ENCODE measurements around the gene KRT37. TPM values are rescaled to one million over a fixed set of nuclear protein-coding genes. Genes with fewer than 3 reads are reported as not detected.
"Not testable (repeated sequence)": the region's sequence is repeated elsewhere in the genome, so short reads cannot be mapped to it uniquely, and the experiment has no call there.

The KRT37 gene
- polyA plus RNA-seq, 1 donor from 2014 or later: not detected

GRCh38 chr17:41404024-41404671 is 20.2 kb downstream of the KRT37 start:
- Mint-ChIP-seq H3K27me3 (peaks cover 11% of the 10 kb centered on the region), H3K27ac (no peak overlapping the region), H3K4me1 (no peaks in the 10 kb centered on the region), H3K4me3 (no peak overlapping the region), H3K9me3 (no peaks in the 10 kb centered on the region), H3K36me3 (peaks cover 2% of the 10 kb centered on the region)

GRCh38 chr17:41403404-41404023 is 20.9 kb downstream of the KRT37 start:
- Mint-ChIP-seq H3K27ac (no peak overlapping the region), H3K4me1 (no peaks in the 10 kb centered on the region)

DNA sequence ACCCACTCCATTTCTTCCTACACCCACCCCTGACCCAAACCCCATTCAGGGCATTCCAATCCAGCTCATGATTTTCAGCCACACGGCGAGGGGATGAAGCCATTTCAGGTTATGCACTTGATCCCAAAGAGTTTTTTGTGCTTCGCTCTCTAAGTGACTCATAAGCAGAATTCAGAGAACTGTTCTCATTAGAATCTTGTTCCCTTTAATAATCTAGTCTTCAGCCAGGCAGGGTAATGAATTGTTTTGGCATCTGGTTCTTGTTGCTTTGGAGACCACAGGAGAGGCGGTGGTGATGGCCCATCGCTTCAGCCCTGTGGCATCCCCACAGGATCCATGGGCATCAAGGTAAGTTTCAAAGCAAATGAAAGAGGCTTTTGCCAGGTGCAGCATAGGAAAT is 22.2 kb downstream of the KRT37 start:
- Mint-ChIP-seq H3K36me3 (peaks cover 2% of the 10 kb centered on the region), H3K4me3 (peak overlapping the region in 1 of 4 donors; percentile 10), H3K4me1 (no peaks in the 10 kb centered on the region), H3K9me3 (no peaks in the 10 kb centered on the region), H3K27ac (no peak overlapping the region), H3K27me3 (peaks cover 4% of the 10 kb centered on the region)

More at GRCh38 chr17:41403404-41404023, 20.9 kb downstream of the KRT37 start:
- H3K4me3 Mint-ChIP-seq: no peak overlapping the region
- no peaks in the 10 kb centered on the region for H3K9me3 Mint-ChIP-seq
- H3K36me3 Mint-ChIP-seq: peaks cover 2% of the 10 kb centered on the region
- H3K27me3 Mint-ChIP-seq: peaks cover 9% of the 10 kb centered on the region

DNA sequence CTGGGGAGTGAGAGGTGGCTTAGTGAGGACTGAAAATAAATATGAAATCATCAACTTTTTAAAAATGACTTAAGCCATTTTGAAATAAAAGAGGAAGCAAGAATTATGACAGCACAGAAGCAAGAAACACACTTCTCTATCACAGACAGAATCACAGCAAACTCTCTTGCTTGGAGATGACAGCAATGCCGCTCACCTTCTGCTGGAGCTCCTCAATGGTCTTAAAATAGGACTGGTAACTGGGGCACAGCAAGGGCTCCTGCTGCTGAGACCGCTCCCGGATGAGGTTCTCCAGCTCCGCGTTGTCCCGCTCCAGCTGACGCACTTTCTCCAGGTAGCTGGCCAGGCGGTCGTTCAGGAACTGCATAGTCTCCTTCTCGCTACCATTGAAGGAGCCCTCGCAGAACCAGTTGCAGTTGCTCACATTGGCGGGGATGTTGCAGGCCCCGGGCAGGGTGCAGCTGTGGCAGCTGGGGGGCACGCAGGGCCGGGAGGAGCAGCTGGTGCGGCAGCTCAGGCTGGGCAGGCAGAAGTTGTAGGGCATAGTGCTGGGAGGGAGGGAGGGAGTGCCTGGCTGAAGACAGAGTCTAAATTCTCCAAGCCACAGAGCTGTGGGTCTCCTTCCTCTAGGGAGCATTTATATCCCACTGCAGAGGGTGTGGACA is 27.3 kb downstream of the KRT37 start, which contains the start of gene KRT31:
KRT31 (minus strand) TSS at position 613 of the 665 bp plus-strand sequence; CDS start at position 544, 69 bp downstream.
- no peaks in the 10 kb centered on the region for H3K9me3 Mint-ChIP-seq
- no peaks in the 10 kb centered on the region for H3K4me1 Mint-ChIP-seq
- H3K27ac Mint-ChIP-seq: no peak within 1 kb of the TSS
- no peaks in the 10 kb centered on the region for H3K36me3 Mint-ChIP-seq
- peaks cover 6% of the 10 kb centered on the region for H3K27me3 Mint-ChIP-seq
- no peak within 1 kb of the TSS for H3K4me3 Mint-ChIP-seq

GRCh38 chr17:41396340-41396739 is 28.0 kb downstream of the KRT37 start:
- peaks cover 8% of the 10 kb centered on the region for H3K27me3 Mint-ChIP-seq
- H3K36me3 Mint-ChIP-seq: no peaks in the 10 kb centered on the region
- H3K4me3 Mint-ChIP-seq: no peak overlapping the region
- no peaks in the 10 kb centered on the region for H3K4me1 Mint-ChIP-seq
- no peaks in the 10 kb centered on the region for H3K9me3 Mint-ChIP-seq
- no peak overlapping the region for H3K27ac Mint-ChIP-seq

DNA sequence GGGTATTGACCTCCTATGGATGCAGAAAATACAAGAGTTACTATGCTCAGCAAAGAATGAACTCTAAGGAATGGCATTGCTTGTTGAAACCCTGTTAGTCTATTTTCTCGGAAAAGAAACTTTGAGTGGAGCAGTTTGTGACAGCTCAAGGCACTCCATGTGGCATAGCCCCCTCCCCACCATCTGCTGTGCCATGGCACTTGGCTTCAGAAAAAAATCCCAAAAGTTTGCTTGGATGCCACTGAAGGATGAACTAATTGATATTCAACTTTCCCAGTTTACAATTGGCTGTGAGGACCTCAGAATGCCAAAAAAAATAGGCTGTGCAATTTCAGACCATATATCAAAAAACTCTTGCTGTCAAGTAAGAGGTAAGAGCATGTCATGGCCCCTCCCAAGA is 28.8 kb downstream of the KRT37 start:
- Mint-ChIP-seq H3K36me3 (no peaks in the 10 kb centered on the region), H3K4me1 (no peaks in the 10 kb centered on the region), H3K27ac (no peak overlapping the region), H3K27me3 (peaks cover 11% of the 10 kb centered on the region), H3K4me3 (no peak overlapping the region), H3K9me3 (no peaks in the 10 kb centered on the region)

DNA sequence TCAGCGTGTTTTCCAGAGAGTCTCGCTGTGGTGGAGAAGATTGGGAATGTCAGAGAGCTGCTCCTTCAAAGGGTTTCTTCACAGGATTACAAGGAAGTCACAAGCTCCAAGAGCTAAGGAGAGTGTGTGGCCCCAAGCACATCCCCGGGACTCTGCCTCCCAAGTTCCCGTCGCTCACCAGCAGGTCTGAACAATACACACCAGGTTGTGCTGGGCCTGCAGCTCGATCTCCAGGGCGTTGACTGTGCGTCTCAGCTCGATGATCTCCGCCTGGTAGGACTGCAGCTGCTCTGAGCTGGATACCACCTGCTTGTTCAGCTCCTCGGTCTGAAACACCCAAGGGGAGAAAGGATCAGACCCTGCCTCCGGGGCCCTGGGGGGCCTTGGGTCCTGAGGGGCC is 29.3 kb downstream of the KRT37 start:
- H3K27ac Mint-ChIP-seq, H3K4me1 Mint-ChIP-seq, H3K36me3 Mint-ChIP-seq, H3K9me3 Mint-ChIP-seq, H3K4me3 Mint-ChIP-seq: not testable (repeated sequence)
- peaks cover 14% of the 10 kb centered on the region for H3K27me3 Mint-ChIP-seq

DNA sequence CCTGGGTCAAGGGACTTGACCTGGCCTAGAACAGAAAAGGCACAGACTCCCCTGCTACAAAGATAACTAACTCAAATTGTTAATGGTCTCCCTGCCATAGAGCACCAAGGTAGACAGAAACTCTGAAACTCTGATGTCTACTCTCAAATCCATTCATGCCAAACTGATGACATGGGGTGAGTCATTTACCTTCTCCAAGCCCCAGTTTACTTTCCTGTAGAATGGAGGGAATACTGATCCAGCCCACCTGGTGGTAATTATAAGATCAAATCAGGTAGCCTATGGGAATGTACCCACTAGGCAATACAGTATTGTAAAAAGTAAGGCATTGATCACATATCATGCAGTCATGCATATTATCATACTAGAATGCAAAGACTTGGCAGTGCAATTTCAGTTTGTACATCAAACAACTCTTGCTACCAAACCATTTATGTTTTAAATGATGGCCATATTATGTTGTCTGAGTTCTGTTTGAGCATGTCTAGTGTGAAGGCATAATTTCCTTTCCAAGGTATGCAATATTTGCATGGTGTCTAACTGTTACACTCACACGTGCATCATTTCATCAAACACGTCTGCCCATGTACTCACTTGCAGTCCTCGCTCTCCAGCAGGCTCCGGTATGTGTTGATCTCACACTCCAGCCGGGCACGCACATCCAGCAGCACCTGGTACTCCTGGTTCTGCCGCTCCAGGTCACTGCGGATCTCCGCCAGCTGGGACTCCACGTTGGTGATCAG is 30.0 kb downstream of the KRT37 start:
- H3K27me3 Mint-ChIP-seq: peaks cover 14% of the 10 kb centered on the region
- H3K27ac Mint-ChIP-seq: no peak overlapping the region

DNA sequence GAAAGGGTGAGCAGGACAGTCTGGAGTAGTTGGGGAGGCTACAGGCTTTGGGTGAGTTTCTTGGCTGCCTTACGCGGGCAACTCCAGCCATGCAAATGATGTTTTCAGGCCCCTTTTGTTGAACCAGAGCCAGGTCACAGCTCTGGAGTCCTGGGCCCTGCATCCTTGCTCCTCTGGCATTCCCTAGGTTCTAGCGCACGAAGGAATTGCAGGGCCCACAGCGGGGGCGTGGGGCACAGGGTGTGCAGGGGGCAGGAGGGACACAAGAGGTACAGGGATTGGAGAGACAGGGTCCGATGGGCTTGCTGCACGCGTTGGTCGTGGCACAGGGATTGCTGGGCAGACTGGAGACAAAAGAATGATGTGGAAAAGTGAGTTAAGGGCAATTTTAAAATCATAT is 30.6 kb downstream of the KRT37 start:
- no peaks in the 10 kb centered on the region for H3K9me3 Mint-ChIP-seq
- H3K4me3 Mint-ChIP-seq: no peak overlapping the region
- H3K27me3 Mint-ChIP-seq: peaks cover 14% of the 10 kb centered on the region
- H3K36me3 Mint-ChIP-seq: peaks cover 3% of the 10 kb centered on the region
- H3K27ac Mint-ChIP-seq: no peak overlapping the region
- no peaks in the 10 kb centered on the region for H3K4me1 Mint-ChIP-seq

More for the DNA sequence above, 30.0 kb downstream of the KRT37 start:
- Mint-ChIP-seq H3K36me3 (peaks cover 3% of the 10 kb centered on the region), H3K9me3 (no peaks in the 10 kb centered on the region), H3K4me1 (no peaks in the 10 kb centered on the region), H3K4me3 (no peak overlapping the region)

GRCh38 chr17:41393294-41393693 is 31.1 kb downstream of the KRT37 start:
- no peak overlapping the region for H3K27ac Mint-ChIP-seq
- no peak overlapping the region for H3K4me3 Mint-ChIP-seq
- peaks cover 0 to 2% (median under 1%) of the 10 kb centered on the region in 3 donors for H3K9me3 Mint-ChIP-seq
- H3K4me1 Mint-ChIP-seq: no peaks in the 10 kb centered on the region
- H3K27me3 Mint-ChIP-seq: peaks cover 14% of the 10 kb centered on the region
- peaks cover 3% of the 10 kb centered on the region for H3K36me3 Mint-ChIP-seq

DNA sequence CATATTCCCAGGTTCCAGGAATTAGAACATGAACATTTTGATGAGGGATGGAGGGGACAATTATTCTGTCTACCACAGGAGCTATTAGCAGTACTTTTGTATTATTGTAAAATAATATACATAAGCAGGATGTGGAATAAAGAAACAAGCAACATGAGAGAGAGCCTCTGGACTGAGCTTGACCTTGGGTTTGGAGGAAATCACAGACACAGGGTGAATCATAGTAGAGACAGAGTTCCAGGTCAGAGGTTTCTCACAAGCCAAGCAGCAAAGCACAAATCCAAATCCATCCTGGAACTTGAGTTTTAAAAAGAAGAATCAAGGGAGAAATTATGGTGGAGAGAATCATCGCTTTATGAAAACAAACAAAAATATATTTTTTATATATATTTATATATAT is 32.1 kb downstream of the KRT37 start:
- Mint-ChIP-seq H3K4me3 (no peak overlapping the region), H3K27ac (no peak overlapping the region), H3K36me3 (peaks cover 3% of the 10 kb centered on the region), H3K4me1 (no peaks in the 10 kb centered on the region), H3K9me3 (peaks cover 2 to 6% (median 2%) of the 10 kb centered on the region in 3 donors), H3K27me3 (peaks cover 15% of the 10 kb centered on the region)

GRCh38 chr17:41391535-41391934 is 32.9 kb downstream of the KRT37 start:
- Mint-ChIP-seq H3K4me1 (no peaks in the 10 kb centered on the region), H3K27ac (no peak overlapping the region), H3K4me3 (no peak overlapping the region), H3K27me3 (peaks cover 15% of the 10 kb centered on the region), H3K36me3 (peaks cover 3% of the 10 kb centered on the region), H3K9me3 (peaks cover 4 to 10% (median 7%) of the 10 kb centered on the region in 3 donors)

- H3K4me1 Mint-ChIP-seq: no peaks in the 10 kb centered on the region
- H3K27ac Mint-ChIP-seq: peak overlapping the region in 1 of 3 donors; percentile 3
- H3K27me3 Mint-ChIP-seq: peaks cover 13% of the 10 kb centered on the region
- no peak overlapping the region for H3K4me3 Mint-ChIP-seq
- peaks cover 6 to 14% (median 10%) of the 10 kb centered on the region in 3 donors for H3K9me3 Mint-ChIP-seq
- peaks cover 3% of the 10 kb centered on the region for H3K36me3 Mint-ChIP-seq
These were observed 33.9 kb downstream of the KRT37 start for GRCh38 chr17:41390411-41390938.

DNA sequence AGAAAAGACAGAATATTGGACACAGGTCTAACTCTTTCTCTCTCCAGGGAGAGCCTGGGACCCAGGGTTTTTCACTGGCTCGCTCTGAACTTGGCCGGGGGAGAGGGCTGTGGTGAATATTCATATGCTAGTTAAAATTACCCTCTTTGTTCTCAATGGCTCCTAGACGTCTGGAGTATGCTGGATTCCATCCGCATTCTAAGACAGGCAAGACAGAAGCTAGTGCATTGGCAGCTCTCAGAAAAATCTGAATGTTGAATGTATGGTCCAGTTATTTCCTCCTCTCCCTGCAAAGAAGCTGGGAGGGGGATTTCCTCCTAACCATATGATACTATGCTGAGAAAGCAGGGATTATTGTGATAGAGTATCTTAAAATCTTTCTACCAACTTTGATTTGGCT is 36.7 kb downstream of the KRT37 start:
- Mint-ChIP-seq H3K27me3 (peaks cover 14% of the 10 kb centered on the region), H3K9me3 (peaks cover 6 to 20% (median 10%) of the 10 kb centered on the region in 3 donors), H3K27ac (no peak overlapping the region), H3K4me3 (no peak overlapping the region), H3K4me1 (no peaks in the 10 kb centered on the region), H3K36me3 (peaks cover 4% of the 10 kb centered on the region)

DNA sequence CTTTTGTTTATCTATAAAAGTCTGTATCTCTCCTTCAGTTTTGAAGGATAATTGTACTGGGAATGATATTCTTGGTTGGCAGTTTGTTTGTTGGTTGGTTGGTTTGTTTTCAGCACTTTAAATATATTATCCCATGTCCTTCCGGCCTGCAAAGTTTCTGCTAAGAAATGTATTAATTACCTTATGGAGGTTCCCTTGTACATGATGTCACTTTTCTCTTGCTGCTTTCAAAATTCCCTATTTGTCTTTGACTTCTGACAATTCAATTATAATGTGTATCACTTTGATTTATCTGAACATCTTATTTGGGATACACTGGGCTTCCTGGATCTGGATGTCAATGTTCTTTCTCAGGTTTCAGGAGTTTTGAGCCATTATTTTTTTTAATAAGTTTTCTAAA is 38.2 kb downstream of the KRT37 start:
- Mint-ChIP-seq H3K4me1 (no peaks in the 10 kb centered on the region), H3K4me3 (no peak overlapping the region), H3K9me3 (peaks cover 6 to 20% (median 10%) of the 10 kb centered on the region in 3 donors), H3K27me3 (peaks cover 15% of the 10 kb centered on the region), H3K36me3 (peaks cover 4% of the 10 kb centered on the region), H3K27ac (no peak overlapping the region)
